ENCODE data around the gene C5orf46. TPM values are rescaled to one million over a fixed set of nuclear protein-coding genes. Genes with fewer than 3 reads are reported as not detected.
A peak's percentile ranks its signal among the peaks of the same experiment; 100 is the strongest.

C5orf46 gene
- total RNA-seq, 2 donors from 2014 or later: not detected

DNA sequence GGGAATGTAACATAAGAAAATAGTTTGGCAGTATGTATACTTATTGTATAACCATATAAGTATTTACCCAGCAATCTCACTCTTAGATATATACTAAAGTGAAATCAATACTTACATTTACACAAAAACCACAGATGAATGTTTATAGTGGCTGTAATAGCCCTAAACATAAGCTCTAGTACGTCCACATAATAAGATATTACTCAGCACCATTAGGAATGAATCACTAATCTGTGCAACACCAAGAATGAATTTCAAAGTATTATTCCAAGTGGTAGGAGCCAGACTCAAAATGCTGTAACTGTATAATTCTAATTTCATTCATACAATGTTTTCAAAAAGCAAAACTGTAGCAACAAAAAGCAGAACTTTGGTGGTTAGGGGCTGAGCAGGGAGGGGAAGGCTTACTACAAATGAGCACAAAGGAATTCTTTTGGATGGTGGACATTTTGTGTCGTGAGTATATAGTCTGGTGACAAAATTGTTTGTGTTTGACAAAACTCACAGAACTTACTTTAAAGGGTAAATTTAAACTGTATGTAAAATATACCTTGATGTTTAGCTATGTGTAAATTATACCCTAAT, 11.9 kb upstream of the C5orf46 start:
- H3K9me3 Mint-ChIP-seq: no peaks in the 10 kb centered on the region
- DNase-seq (no peak), ATAC-seq (replicated peaks in 1 of 2) (no peak)
- H3K4me3 Mint-ChIP-seq: no peak overlapping the region
- H3K4me1 Mint-ChIP-seq (ENCODE audit: low read depth): no peaks in the 10 kb centered on the region
- H3K36me3 Mint-ChIP-seq (ENCODE audit: insufficient read depth in 2 of 2): no peaks in the 10 kb centered on the region
- no peak overlapping the region for H3K27ac Mint-ChIP-seq
- H3K27me3 Mint-ChIP-seq (ENCODE audit: low read depth): no peaks in the 10 kb centered on the region

DNA sequence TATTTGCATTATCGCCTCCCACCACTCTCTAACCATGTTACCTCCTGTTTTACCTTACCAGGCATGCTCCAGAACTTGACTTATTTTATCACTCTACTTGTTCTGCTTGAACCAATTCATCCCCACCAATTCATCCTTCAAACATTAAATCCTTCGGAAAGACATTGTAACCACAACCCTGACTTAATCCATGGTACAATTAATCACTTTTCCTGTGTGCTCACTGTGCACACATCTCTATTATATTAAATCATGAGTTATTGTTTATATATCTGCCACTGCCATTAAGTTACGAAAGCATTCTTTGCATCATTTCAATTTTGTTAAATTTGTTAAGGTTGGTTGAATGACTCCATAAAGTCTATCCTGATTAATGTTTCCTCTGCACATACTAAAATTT, 7.4 kb upstream of the C5orf46 start:
- Mint-ChIP-seq H3K36me3 (ENCODE audit: insufficient read depth in 2 of 2) (no peaks in the 10 kb centered on the region), H3K27me3 (ENCODE audit: low read depth) (no peaks in the 10 kb centered on the region), H3K4me1 (ENCODE audit: low read depth) (no peaks in the 10 kb centered on the region), H3K27ac (no peak overlapping the region), H3K9me3 (no peaks in the 10 kb centered on the region), H3K4me3 (no peak overlapping the region)
- no peak for ATAC-seq (replicated peaks in 1 of 2)
- no peak for DNase-seq

DNA sequence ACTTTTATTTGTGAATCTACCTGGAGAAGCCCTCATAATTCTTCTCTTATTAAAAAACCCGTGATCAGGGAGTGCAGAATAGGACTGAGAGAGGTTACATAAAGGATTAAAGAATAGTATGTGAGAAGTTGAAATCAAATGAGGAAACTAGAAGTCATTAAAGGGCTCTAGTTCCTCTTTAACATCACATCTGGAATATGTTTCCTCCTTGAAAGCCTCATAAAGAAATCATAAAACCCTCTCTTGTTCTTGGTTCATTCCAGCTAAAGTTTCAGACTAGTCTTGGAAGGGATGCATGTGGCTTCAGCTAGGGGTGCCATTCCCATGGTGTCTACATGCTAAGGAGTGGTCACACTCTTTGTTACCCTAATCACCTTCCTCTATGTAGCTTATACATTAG, 5.7 kb upstream of the C5orf46 start:
- Mint-ChIP-seq H3K36me3 (ENCODE audit: insufficient read depth in 2 of 2) (no peaks in the 10 kb centered on the region), H3K27ac (no peak overlapping the region), H3K9me3 (no peaks in the 10 kb centered on the region), H3K4me1 (ENCODE audit: low read depth) (no peaks in the 10 kb centered on the region), H3K27me3 (ENCODE audit: low read depth) (no peaks in the 10 kb centered on the region), H3K4me3 (no peak overlapping the region)
- ATAC-seq (replicated peaks in 1 of 2) (no peak), DNase-seq (no peak)

DNA sequence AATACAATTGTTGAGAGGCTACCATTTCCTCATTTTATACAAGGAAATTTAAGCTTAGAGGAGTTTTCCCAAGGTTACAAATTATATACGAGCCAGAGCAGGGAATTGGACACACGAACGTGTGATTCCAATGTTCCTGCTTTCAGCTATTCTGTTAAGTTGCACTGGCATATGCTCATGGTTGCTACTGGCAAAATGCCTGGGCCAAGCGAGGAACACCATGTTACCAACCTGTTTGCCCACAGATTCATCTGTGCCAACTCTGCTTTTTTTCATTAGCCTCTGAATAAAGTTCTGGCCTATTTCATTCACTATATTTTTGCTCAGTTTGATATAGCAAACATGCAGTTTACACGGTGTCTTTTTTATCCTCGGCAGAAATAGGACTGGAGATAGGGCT, 5.1 kb upstream of the C5orf46 start:
- H3K36me3 Mint-ChIP-seq (ENCODE audit: insufficient read depth in 2 of 2): no peaks in the 10 kb centered on the region
- H3K9me3 Mint-ChIP-seq: no peaks in the 10 kb centered on the region
- ATAC-seq (replicated peaks in 1 of 2) (no peak), DNase-seq (no peak)
- H3K4me3 Mint-ChIP-seq: no peak overlapping the region
- H3K4me1 Mint-ChIP-seq (ENCODE audit: low read depth): no peaks in the 10 kb centered on the region
- H3K27ac Mint-ChIP-seq: no peak overlapping the region
- no peaks in the 10 kb centered on the region for H3K27me3 Mint-ChIP-seq (ENCODE audit: low read depth)

DNA sequence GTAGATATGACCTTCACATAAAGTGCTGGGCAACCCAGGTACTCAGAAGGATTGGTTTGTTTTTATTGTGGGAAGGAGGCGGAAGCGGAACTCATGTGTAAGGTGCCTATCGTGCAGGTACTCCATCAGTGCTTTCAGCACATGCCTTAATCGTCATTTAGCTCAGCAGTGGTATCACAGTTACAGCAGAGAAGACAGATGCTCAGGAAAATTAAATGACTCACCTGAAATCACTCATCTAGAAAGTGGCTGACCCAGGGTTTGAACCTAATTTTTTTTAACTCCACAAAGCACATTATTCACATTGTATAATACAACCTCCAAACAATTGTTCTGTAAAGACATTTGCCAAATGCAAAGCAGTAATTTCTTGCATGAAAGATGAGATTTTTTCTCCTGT, 2.2 kb downstream of the C5orf46 start:
- Mint-ChIP-seq H3K4me1 (ENCODE audit: low read depth) (no peaks in the 10 kb centered on the region), H3K9me3 (no peaks in the 10 kb centered on the region), H3K27me3 (ENCODE audit: low read depth) (no peaks in the 10 kb centered on the region), H3K36me3 (ENCODE audit: insufficient read depth in 2 of 2) (no peaks in the 10 kb centered on the region), H3K4me3 (no peak overlapping the region), H3K27ac (no peak overlapping the region)
- no peak for DNase-seq
- peak in 1 of 2 donors; percentile 28 for ATAC-seq (replicated peaks in 1 of 2)

DNA sequence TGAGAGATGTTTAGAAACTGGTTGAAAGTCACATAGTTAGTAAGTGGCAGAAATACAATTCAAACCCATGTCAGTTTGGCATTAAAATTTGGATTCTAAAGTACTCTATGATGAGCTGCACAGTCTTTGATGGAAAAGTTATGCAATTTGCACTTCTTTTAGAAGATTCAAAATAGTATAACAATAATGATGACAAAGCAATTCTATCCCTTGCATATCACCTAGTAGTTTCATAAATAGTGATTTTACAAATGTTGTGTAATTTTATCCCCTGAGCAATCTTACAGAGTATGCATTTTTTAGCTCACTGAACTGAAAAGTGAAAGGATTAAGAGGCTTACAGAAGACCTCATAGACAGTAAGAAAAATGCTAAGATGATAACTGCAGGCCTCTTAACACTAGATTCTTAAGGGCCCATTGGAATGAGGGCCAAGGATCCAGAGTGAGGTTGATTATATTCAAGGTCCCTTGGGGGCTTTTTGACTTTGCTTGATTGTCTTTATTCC, 3.7 kb downstream of the C5orf46 start:
- no peaks in the 10 kb centered on the region for H3K4me1 Mint-ChIP-seq (ENCODE audit: low read depth)
- no peaks in the 10 kb centered on the region for H3K27me3 Mint-ChIP-seq (ENCODE audit: low read depth)
- no peak overlapping the region for H3K4me3 Mint-ChIP-seq
- ATAC-seq (replicated peaks in 1 of 2) (no peak), DNase-seq (no peak)
- no peaks in the 10 kb centered on the region for H3K36me3 Mint-ChIP-seq (ENCODE audit: insufficient read depth in 2 of 2)
- H3K27ac Mint-ChIP-seq: no peak overlapping the region
- no peaks in the 10 kb centered on the region for H3K9me3 Mint-ChIP-seq

DNA sequence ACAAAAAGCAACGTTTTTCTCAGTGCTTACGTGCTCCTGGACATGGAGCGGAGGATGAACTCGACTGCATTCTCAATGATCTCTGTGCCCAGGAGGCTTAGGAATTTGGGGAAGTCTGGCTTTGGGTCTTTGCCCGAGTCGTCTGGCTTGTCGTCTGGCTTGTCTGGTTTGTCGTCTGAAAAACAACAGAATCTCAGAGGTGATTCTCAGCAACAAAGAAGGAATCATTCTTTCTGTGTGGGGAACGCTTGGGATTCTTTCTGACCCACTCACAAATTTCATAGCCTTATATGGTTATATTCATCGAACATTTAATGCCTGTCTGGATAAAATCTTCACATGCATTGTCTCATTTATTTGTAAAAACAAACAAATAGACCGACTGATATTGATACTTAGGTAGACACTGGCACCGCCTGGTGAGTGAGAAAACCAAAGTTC, 4.7 kb downstream of the C5orf46 start:
- Mint-ChIP-seq H3K36me3 (ENCODE audit: insufficient read depth in 2 of 2) (no peaks in the 10 kb centered on the region), H3K4me3 (no peak overlapping the region), H3K27ac (no peak overlapping the region), H3K9me3 (no peaks in the 10 kb centered on the region), H3K27me3 (ENCODE audit: low read depth) (no peaks in the 10 kb centered on the region), H3K4me1 (ENCODE audit: low read depth) (no peaks in the 10 kb centered on the region)
- no peak for ATAC-seq (replicated peaks in 1 of 2)
- no peak for DNase-seq

DNA sequence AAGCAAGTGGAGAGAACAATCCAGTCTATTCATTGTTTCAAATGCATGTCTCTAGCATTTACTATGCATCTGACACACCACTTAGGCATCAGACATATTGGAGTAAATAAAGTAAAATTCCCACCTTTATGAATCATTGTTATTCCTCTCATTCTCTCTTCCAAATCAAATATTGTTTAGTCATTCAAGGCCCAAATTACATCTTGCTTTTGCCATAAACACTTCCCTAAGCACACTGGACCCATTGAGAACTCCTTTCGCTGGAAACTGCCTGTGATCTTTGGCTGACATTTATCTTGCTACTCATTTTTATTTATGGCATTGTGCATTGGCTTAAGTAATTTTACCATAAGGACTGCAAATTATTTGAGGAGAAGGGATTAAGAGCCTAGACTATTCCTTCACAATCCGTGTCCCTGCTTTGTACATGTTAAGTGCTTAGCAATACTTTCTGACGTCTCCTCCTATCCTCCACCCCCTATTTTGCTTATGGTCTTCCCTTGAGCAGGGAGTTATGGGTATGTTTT, 7.4 kb downstream of the C5orf46 start:
- Mint-ChIP-seq H3K27me3 (ENCODE audit: low read depth) (no peaks in the 10 kb centered on the region), H3K36me3 (ENCODE audit: insufficient read depth in 2 of 2) (no peaks in the 10 kb centered on the region), H3K4me3 (no peak overlapping the region), H3K4me1 (ENCODE audit: low read depth) (no peaks in the 10 kb centered on the region), H3K9me3 (no peaks in the 10 kb centered on the region), H3K27ac (no peak overlapping the region)
- ATAC-seq (replicated peaks in 1 of 2): no peak
- no peak for DNase-seq

DNA sequence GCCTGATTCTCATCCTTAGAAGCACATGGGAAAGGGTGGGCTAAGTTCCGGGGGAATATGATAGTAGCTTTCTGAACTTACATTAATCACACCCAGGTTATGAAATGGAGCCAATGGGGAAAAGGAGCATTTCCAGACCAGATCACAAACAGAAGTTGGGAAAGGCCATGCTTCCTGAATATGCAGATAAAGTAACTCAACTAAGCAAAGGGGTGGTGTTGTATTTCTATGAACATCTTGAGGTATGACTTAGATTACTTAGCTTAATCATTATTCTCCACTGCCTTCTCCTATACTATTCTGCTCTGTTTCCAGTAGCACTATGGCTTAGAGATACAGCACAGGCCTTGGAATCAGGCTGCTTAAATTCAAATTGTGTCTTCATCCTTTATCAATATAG, 10.5 kb downstream of the C5orf46 start:
- Mint-ChIP-seq H3K4me1 (ENCODE audit: low read depth) (no peaks in the 10 kb centered on the region), H3K4me3 (no peak overlapping the region), H3K36me3 (ENCODE audit: insufficient read depth in 2 of 2) (no peaks in the 10 kb centered on the region), H3K27me3 (ENCODE audit: low read depth) (no peaks in the 10 kb centered on the region), H3K27ac (no peak overlapping the region), H3K9me3 (no peaks in the 10 kb centered on the region)
- no peak for DNase-seq
- ATAC-seq (replicated peaks in 1 of 2): no peak

DNA sequence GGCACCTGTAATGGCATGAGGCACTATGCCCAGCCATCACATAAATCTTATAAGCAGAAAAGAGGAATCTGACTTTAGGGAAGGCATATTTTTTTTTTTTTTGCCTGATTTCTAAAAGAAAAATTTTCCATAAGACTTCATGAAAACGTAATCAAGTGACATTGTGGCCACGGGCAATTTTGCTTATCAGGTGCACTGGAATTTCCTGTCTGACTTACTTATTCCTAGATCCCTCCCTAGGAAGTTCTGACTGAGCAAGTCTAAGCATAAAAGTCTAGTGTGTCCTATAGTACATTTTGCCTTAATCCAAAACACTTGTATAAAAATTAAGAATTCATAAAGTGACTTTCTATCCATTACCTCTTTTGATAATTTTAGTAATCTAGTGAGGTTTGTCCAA, 12.5 kb downstream of the C5orf46 start:
- H3K4me1 Mint-ChIP-seq (ENCODE audit: low read depth): no peaks in the 10 kb centered on the region
- no peak for DNase-seq
- H3K27me3 Mint-ChIP-seq (ENCODE audit: low read depth): peaks cover 6% of the 10 kb centered on the region
- no peaks in the 10 kb centered on the region for H3K36me3 Mint-ChIP-seq (ENCODE audit: insufficient read depth in 2 of 2)
- no peak for ATAC-seq (replicated peaks in 1 of 2)
- H3K4me3 Mint-ChIP-seq: no peak overlapping the region
- no peak overlapping the region for H3K27ac Mint-ChIP-seq
- H3K9me3 Mint-ChIP-seq: no peaks in the 10 kb centered on the region

DNA sequence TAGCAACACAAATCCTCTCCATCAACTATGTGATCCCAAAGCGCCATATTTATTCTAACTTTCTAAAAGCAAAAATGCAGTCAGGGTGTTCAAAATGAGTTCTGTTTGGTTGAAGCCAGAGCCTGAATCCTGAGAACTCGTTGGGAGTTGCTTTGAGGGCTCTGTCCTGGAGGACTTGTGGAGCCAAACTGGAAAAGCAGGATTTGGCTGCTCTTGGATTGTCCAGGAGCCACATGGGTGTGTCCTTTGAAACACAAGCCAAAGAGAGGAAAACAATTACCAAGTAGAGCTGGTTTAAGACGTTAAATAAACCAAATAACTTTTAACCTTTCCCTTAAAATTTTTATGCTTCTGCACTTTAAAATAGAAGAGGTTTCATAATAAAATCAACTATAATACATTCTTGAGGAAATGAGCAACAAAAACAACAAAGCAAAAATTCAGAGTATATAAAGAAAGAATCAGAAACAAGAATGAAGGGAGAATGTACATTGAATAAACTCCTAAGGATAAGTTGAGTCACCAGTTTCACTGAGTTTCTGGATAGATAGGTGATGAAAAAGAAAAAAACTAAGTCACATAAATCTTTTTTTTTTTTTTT, 13.5 kb downstream of the C5orf46 start:
- DNase-seq (no peak), ATAC-seq (replicated peaks in 1 of 2) (no peak)
- Mint-ChIP-seq H3K9me3 (no peaks in the 10 kb centered on the region), H3K27me3 (ENCODE audit: low read depth) (peaks cover 6% of the 10 kb centered on the region), H3K27ac (no peak overlapping the region), H3K4me3 (no peak overlapping the region), H3K36me3 (ENCODE audit: insufficient read depth in 2 of 2) (no peaks in the 10 kb centered on the region), H3K4me1 (ENCODE audit: low read depth) (no peaks in the 10 kb centered on the region)

DNA sequence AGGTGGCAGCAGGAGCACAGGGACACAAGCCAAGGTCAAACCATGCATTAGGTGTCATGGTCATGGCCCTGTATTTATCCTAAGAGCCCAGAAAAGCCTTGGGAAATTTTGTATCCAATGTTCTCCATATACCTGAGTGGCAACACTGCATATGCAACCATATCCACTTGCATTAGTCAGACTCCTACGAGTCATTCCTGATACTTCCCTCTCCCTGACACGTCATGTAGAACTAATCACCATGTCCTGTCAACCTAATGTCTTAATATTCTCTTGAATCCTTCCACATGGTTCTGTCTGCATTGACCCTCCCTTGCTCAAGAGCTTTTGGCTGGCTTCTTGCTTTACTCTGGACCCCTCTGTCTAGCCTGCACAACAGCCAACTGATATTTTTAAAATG, 18.4 kb downstream of the C5orf46 start:
- Mint-ChIP-seq H3K9me3 (no peaks in the 10 kb centered on the region), H3K4me1 (ENCODE audit: low read depth) (no peaks in the 10 kb centered on the region), H3K36me3 (ENCODE audit: insufficient read depth in 2 of 2) (no peaks in the 10 kb centered on the region), H3K27ac (no peak overlapping the region), H3K27me3 (ENCODE audit: low read depth) (peaks cover 6% of the 10 kb centered on the region), H3K4me3 (no peak overlapping the region)
- DNase-seq: no peak
- no peak for ATAC-seq (replicated peaks in 1 of 2)

DNA sequence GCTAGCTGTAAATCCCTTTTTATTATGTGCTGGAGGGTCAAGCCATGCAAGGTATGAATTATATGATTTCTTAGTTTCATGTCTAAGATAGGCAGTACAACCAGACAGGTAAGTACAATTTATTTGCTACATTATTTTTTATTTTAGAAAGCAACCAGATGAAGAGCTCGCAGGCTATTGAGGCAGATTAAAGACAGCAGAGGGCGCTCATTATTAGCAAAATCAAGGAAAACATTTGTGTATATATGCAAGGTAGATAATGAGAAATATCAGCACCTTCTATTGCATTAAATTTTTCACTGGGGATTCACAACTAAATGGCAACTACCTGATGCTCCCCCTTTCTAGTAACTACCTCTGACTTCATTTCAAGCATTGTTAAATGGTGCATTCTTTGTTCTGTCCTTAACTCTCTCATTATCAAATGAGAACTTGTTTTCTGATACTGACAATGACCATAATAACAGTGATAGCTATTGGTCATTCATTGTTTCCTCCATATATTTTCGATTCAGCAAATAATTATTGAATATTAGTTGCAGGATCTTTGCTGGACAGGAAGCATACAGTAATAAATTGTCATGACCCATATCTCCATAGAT, 19.2 kb downstream of the C5orf46 start:
- H3K4me1 Mint-ChIP-seq (ENCODE audit: low read depth): no peaks in the 10 kb centered on the region
- no peak overlapping the region for H3K4me3 Mint-ChIP-seq
- H3K9me3 Mint-ChIP-seq: no peaks in the 10 kb centered on the region
- ATAC-seq (replicated peaks in 1 of 2) (no peak), DNase-seq (no peak)
- H3K27me3 Mint-ChIP-seq (ENCODE audit: low read depth): peaks cover 6% of the 10 kb centered on the region
- H3K27ac Mint-ChIP-seq: no peak overlapping the region
- H3K36me3 Mint-ChIP-seq (ENCODE audit: insufficient read depth in 2 of 2): no peaks in the 10 kb centered on the region

Data from activated T-cell treated with anti-CD3 and anti-CD28 coated beads, Interleukin-2, amount 50 U/mL, for 72 hours (primary cell).